ENCODE measurements around the gene EFHC1. TPM values are rescaled to one million over a fixed set of nuclear protein-coding genes. Genes with fewer than 3 reads are reported as not detected.

EFHC1 gene
- total RNA-seq, 1 donor from 2014 or later: 9.6 TPM

- no peak for DNase-seq (ENCODE audit: low spot score)
- no peak overlapping the region for H3K4me3 Mint-ChIP-seq (ENCODE audit: unreplicated experiment)
- peak overlapping the region; percentile 36 for H3K27ac Mint-ChIP-seq (ENCODE audit: unreplicated experiment)
- H3K27me3 Mint-ChIP-seq (ENCODE audit: low read depth): no peaks in the 10 kb centered on the region
- TF ChIP-seq CTCF (IDR thresholded peaks at IDR 0.05): no peak
- no peaks in the 10 kb centered on the region for H3K9me3 Mint-ChIP-seq (ENCODE audit: low read depth)
- H3K36me3 Mint-ChIP-seq (ENCODE audit: low read depth): peaks cover 9% of the 10 kb centered on the region
- peaks cover 62% of the 10 kb centered on the region for H3K4me1 Mint-ChIP-seq (ENCODE audit: low read depth)
These were observed 107.3 kb downstream of the EFHC1 start for GRCh38 chr6:52527436-52527835.

GRCh38 chr6:52529311-52529710 lies 109.2 kb downstream of the EFHC1 start:
- H3K36me3 Mint-ChIP-seq (ENCODE audit: low read depth): peaks cover 16% of the 10 kb centered on the region
- no peaks in the 10 kb centered on the region for H3K27me3 Mint-ChIP-seq (ENCODE audit: low read depth)
- H3K4me1 Mint-ChIP-seq (ENCODE audit: low read depth): peaks cover 53% of the 10 kb centered on the region
- H3K27ac Mint-ChIP-seq (ENCODE audit: unreplicated experiment): no peak overlapping the region
- no peaks in the 10 kb centered on the region for H3K9me3 Mint-ChIP-seq (ENCODE audit: low read depth)
- no peak for DNase-seq (ENCODE audit: low spot score)
- no peak overlapping the region for H3K4me3 Mint-ChIP-seq (ENCODE audit: unreplicated experiment)
- TF ChIP-seq CTCF (IDR thresholded peaks at IDR 0.05): no peak

- TF ChIP-seq CTCF (IDR thresholded peaks at IDR 0.05): no peak
- Mint-ChIP-seq H3K27me3 (ENCODE audit: low read depth) (no peaks in the 10 kb centered on the region), H3K4me1 (ENCODE audit: low read depth) (peaks cover 46% of the 10 kb centered on the region)
These were observed 110.2 kb downstream of the EFHC1 start for GRCh38 chr6:52530351-52530750.

GRCh38 chr6:52531396-52531795 lies 111.3 kb downstream of the EFHC1 start:
- TF ChIP-seq CTCF (IDR thresholded peaks at IDR 0.05): no peak
- no peak for DNase-seq (ENCODE audit: low spot score)
- H3K9me3 Mint-ChIP-seq (ENCODE audit: low read depth): no peaks in the 10 kb centered on the region
- H3K4me3 Mint-ChIP-seq (ENCODE audit: unreplicated experiment): no peak overlapping the region
- peak overlapping the region; percentile 9 for H3K27ac Mint-ChIP-seq (ENCODE audit: unreplicated experiment)
- no peaks in the 10 kb centered on the region for H3K27me3 Mint-ChIP-seq (ENCODE audit: low read depth)
- H3K4me1 Mint-ChIP-seq (ENCODE audit: low read depth): peaks cover 49% of the 10 kb centered on the region
- peaks cover 22% of the 10 kb centered on the region for H3K36me3 Mint-ChIP-seq (ENCODE audit: low read depth)

More at GRCh38 chr6:52530351-52530750, 110.2 kb downstream of the EFHC1 start:
- Mint-ChIP-seq H3K4me3 (ENCODE audit: unreplicated experiment) (no peak overlapping the region), H3K36me3 (ENCODE audit: low read depth) (peaks cover 22% of the 10 kb centered on the region), H3K9me3 (ENCODE audit: low read depth) (no peaks in the 10 kb centered on the region), H3K27ac (ENCODE audit: unreplicated experiment) (peak overlapping the region; percentile 17)
- no peak for DNase-seq (ENCODE audit: low spot score)

- TF ChIP-seq CTCF (IDR thresholded peaks at IDR 0.05): no peak
- H3K27ac Mint-ChIP-seq (ENCODE audit: unreplicated experiment): peak overlapping the region; percentile 9
- H3K9me3 Mint-ChIP-seq (ENCODE audit: low read depth): no peaks in the 10 kb centered on the region
- no peak for DNase-seq (ENCODE audit: low spot score)
- no peak overlapping the region for H3K4me3 Mint-ChIP-seq (ENCODE audit: unreplicated experiment)
- H3K4me1 Mint-ChIP-seq (ENCODE audit: low read depth): peaks cover 50% of the 10 kb centered on the region
- no peaks in the 10 kb centered on the region for H3K27me3 Mint-ChIP-seq (ENCODE audit: low read depth)
- H3K36me3 Mint-ChIP-seq (ENCODE audit: low read depth): peaks cover 22% of the 10 kb centered on the region
These were observed 111.7 kb downstream of the EFHC1 start for GRCh38 chr6:52531834-52532233.
